Endothelial cell of umbilical vein (primary cell): ENCODE measurements around the gene USP43. TPM values are rescaled to one million over a fixed set of nuclear protein-coding genes. Genes with fewer than 3 reads are reported as not detected.

Experiments
- BruUV-seq: library from RNA; stranded (reverse); fragments of 400-500 nt; replicated peaks from 2 replicates; lab custom pipeline; 2021; lab: Mats Ljungman, UMichigan
- CTCF ChIA-PET: fragments of 300-600, 350-600 bp; sonication (Branson Sonifier 250); formaldehyde crosslinking; loops from one replicate; lab custom pipeline; 2021; ENCODE audit warnings: antibody characterized with exemption, inconsistent platforms; lab: Charles Lee
- POLR2A ChIA-PET: fragments of 300-600, 350-600 bp; sonication (Branson Sonifier 250); formaldehyde crosslinking; loops from one replicate; lab custom pipeline; 2021; ENCODE audit warnings: antibody characterized with exemption, inconsistent platforms; lab: Charles Lee
- DNase-seq: peaks from one replicate; pipeline ENCODE4 v3.0.0-alpha.2; 2011; ENCODE audit warnings: low read depth, low spot score
- FAIRE-seq: peaks from 2 replicates; lab custom pipeline; 2011; peaks lifted over from hg19 to GRCh38; lab: Jason Lieb, UNC
- H2AFZ ChIP-seq: 2 replicates; pipeline ENCODE4 v1.6.0; 2012; ENCODE audit warnings: low read depth, low read length, control low read depth, inconsistent platforms
- H3K27ac ChIP-seq: 2 replicates; pipeline ENCODE4 v1.5.1; 2011; ENCODE audit warnings: low read depth, mild to moderate bottlenecking, control low read depth, low read length, moderate library complexity; ENCODE audit not compliant: insufficient read depth
- H3K27me3 ChIP-seq, 2 experiments: 2 replicates each; pipeline versions ENCODE4 v1.6.0 to v1.6.1; 2011; ENCODE audit warnings: low read length in 2 of 2, mixed read lengths in 1 of 2; ENCODE audit not compliant: control insufficient read depth in 2 of 2, insufficient read depth in 2 of 2
- H3K36me3 ChIP-seq, 2 experiments: 2 replicates in 1 of 2; 3 replicates in 1 of 2; pipeline ENCODE4 v1.5.1; 2011; ENCODE audit warnings: low read length in 2 of 2, mild to moderate bottlenecking in 1 of 2, moderate library complexity in 1 of 2; ENCODE audit not compliant: control insufficient read depth in 2 of 2, insufficient read depth in 2 of 2; ENCODE audit errors: extremely low read depth in 1 of 2
- H3K4me1 ChIP-seq: 3 replicates; pipeline ENCODE4 v1.5.1; 2011; ENCODE audit warnings: mild to moderate bottlenecking, low read length; ENCODE audit not compliant: control insufficient read depth, insufficient read depth; ENCODE audit errors: extremely low read depth
- H3K4me2 ChIP-seq: 2 replicates; pipeline ENCODE4 v1.6.1; 2011; ENCODE audit warnings: low read length, control low read depth, mixed read lengths; ENCODE audit not compliant: insufficient read depth
- H3K4me3 ChIP-seq, 3 experiments: fragments of 200-600 bp in 1 of 3; sonication (generic), shearing (Covaris generic) in 1 of 3; replicated peaks in 1 of 3; 2 replicates each; pipeline ENCODE4 v1.5.1; 2011 to 2016; ENCODE audit warnings: control low read depth in 3 of 3, low read length in 3 of 3, mild to moderate bottlenecking in 2 of 3, inconsistent platforms in 1 of 3, low read depth in 1 of 3, moderate library complexity in 1 of 3; ENCODE audit not compliant: insufficient read depth in 1 of 3
- H3K79me2 ChIP-seq: 2 replicates; pipeline ENCODE4 v1.6.0; 2012; ENCODE audit warnings: low read length, inconsistent platforms; ENCODE audit not compliant: control insufficient read depth, insufficient read depth
- H3K9ac ChIP-seq: replicated peaks from 2 replicates; pipeline ENCODE3; 2011; ENCODE audit warnings: low read length, control low read depth; ENCODE audit not compliant: insufficient read depth; ENCODE audit errors: extremely low read depth
- H3K9me1 ChIP-seq: replicated peaks from 3 replicates; pipeline ENCODE4 v1.6.0; 2011; ENCODE audit warnings: mild to moderate bottlenecking, low read length; ENCODE audit not compliant: control insufficient read depth, insufficient read depth; ENCODE audit errors: extremely low read depth
- H3K9me3 ChIP-seq: replicated peaks from 2 replicates; pipeline ENCODE4 v1.5.1; 2012; ENCODE audit warnings: low read length, inconsistent platforms; ENCODE audit not compliant: control insufficient read depth, insufficient read depth
- H4K20me1 ChIP-seq: replicated peaks from 2 replicates; pipeline ENCODE3; 2011; ENCODE audit warnings: mild to moderate bottlenecking, low read length; ENCODE audit not compliant: control insufficient read depth, insufficient read depth; ENCODE audit errors: extremely low read depth
- EZH2 ChIP-seq: IDR thresholded peaks from 2 replicates; pipeline ENCODE4 v1.6.1; 2012; ENCODE audit warnings: borderline replicate concordance, low read depth, mild to moderate bottlenecking, moderate library complexity, low read length, inconsistent platforms; ENCODE audit not compliant: severe bottlenecking
- FOS ChIP-seq: IDR thresholded peaks from 2 replicates; pipeline ENCODE4 v1.6.1; 2011; ENCODE audit warnings: mild to moderate bottlenecking, low read length, moderate library complexity, borderline replicate concordance; ENCODE audit not compliant: insufficient read depth
- GATA2 ChIP-seq: IDR thresholded peaks from 2 replicates; pipeline ENCODE4 v1.7.0; 2011; ENCODE audit warnings: low read depth, mild to moderate bottlenecking, moderate library complexity, mixed read lengths, low read length; ENCODE audit not compliant: insufficient read length, insufficient read depth
- JUN ChIP-seq: IDR thresholded peaks from 2 replicates; pipeline ENCODE4 v1.6.1; 2011; ENCODE audit warnings: borderline replicate concordance, low read depth; ENCODE audit not compliant: insufficient read length, insufficient read depth
- MYC ChIP-seq: IDR thresholded peaks from one replicate; pipeline ENCODE4 v1.6.1; 2011; ENCODE audit warnings: mild to moderate bottlenecking, low read depth, low read length
- POLR2A ChIP-seq: IDR thresholded peaks from 2 replicates; pipeline ENCODE4 v1.6.1; 2012; ENCODE audit warnings: low read depth, mild to moderate bottlenecking, control low read depth, low read length
- POLR2AphosphoS5 ChIP-seq: IDR thresholded peaks from 2 replicates; pipeline ENCODE4 v1.6.1; 2012; ENCODE audit warnings: low read depth, mild to moderate bottlenecking, control low read depth, low read length, moderate library complexity; ENCODE audit not compliant: insufficient read depth
- dilution Hi-C: fragments of 300-500 bp; cut with MboI; formaldehyde crosslinking; loops from one replicate; pipeline ENCODE4 v1.15.0; 2019; ENCODE audit warnings: low sequenced_read_pairs; ENCODE audit not compliant: extremely low pct_ligation_motif_present
- intact Hi-C: fragments of 100-400 bp; cut with micrococcal nuclease; formaldehyde crosslinking; loops from one replicate; pipeline ENCODE4 v1.10.0; 2022
- polyA plus RNA-seq, 4 experiments: library from polyadenylated mRNA; depleted of rRNA in 3 of 4; stranded (reverse) in 3 of 4; unstranded in 1 of 4; fragments of >200 nt; gene quantifications; 2 replicates each; pipeline versions ENCODE4 v1.2.1 to v1.2.3, GENCODE V29; 2011 to 2012; ENCODE audit warnings: missing spikeins in 1 of 4
- total RNA-seq: library from RNA; stranded (reverse); gene quantifications from 2 replicates; pipeline ENCODE4 v1.2.3, GENCODE V29; 2021
- TF ChIP-seq, protein P1 (sequence below): IDR thresholded peaks from 2 replicates; pipeline ENCODE4 v1.6.1; 2011; ENCODE audit not compliant: insufficient read depth, insufficient read length
- TF ChIP-seq, protein P2 (sequence below), 2 donors: IDR thresholded peaks; 1 replicate in 1 of 2; 2 replicates in 1 of 2; pipeline ENCODE4 v1.5.1; 2011; ENCODE audit warnings: low read length in 2 of 2, mild to moderate bottlenecking in 2 of 2, moderate library complexity in 2 of 2, control low read depth in 1 of 2, inconsistent platforms in 1 of 2, low read depth in 1 of 2; ENCODE audit not compliant: insufficient read depth in 1 of 2; ENCODE audit errors: extremely low read depth in 1 of 2

USP43 gene
- total and polyA plus RNA-seq, 2 donors (not counting 3 experiments of a cell fraction or from before 2014, with no cell fraction given): 0.01 TPM; not detected in 1

DNA sequence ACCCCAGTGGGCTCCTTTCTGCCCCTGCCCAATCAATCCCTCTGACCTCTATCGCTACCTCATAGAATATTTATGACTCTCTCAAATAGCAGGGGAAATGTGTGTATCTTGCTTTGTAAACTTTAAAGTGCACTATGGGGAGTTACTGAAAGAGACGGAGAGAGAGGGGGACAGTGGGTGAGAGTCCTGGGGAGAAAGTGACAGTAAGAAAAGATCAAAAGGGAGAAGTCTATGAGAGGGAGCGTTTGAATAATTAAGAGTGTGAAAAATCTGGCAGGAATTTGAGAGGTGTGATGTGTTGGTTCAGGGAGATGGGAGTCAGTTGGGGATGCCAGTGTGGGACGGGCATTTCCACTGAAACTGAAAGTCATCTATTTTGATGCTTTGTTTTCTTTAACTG is 32.6 kb downstream of the USP43 start:
- Histone ChIP-seq H3K9ac (no peak overlapping the region), H4K20me1 (no peaks in the 10 kb centered on the region), H3K4me2 (no peak overlapping the region), H3K4me1 (no peaks in the 10 kb centered on the region), H3K79me2 (no peaks in the 10 kb centered on the region), H2AFZ (no peak overlapping the region), H3K36me3 (no peaks in the 10 kb centered on the region), H3K9me3 (no peaks in the 10 kb centered on the region), H3K9me1 (no peaks in the 10 kb centered on the region), H3K27ac (no peak overlapping the region), H3K27me3 (no peaks in the 10 kb centered on the region), H3K4me3 (no peak overlapping the region)
- dilution Hi-C loops (no loop called here), intact Hi-C loops (no loop called here)
- BruUV-seq: no TSS peak
- ChIA-PET POLR2A (no interaction called here), CTCF (no interaction called here)
- DNase-seq: no peak
- no peak for FAIRE-seq
- TF ChIP-seq FOS: no peak
- TF ChIP-seq, protein P1, sequence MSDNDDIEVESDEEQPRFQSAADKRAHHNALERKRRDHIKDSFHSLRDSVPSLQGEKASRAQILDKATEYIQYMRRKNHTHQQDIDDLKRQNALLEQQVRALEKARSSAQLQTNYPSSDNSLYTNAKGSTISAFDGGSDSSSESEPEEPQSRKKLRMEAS: no peak
- no peak for TF ChIP-seq GATA2

DNA sequence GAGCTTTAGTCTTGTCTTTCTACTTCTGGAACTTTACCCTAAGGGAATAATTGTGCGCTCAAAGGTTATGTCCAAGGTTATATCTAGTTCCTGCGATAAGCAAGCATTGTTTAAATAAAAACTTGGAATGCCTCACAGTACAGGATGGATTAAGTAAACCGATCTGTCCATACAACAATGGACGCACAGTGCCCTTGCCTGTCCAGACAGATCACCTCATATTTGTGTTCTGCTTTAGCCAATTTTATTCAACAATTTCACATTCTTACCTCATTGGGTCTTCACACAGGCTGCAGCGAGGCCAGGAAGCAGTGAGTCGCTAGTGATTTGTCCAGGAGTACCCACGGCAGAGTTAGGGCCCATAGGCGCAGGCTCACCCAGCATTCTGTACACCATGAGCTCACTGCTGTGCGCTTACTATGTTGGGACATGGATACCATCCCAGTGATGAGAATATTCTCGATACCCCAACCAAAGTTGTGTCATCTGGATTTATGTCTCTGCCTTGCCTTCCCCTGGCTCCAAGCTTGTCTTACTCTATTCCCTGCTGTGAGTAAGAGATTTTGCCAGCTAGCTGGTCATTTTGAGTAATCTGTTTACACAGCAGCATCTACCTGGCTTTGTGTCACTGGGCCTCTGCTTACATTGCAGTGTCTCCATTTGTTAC is 39.8 kb downstream of the USP43 start:
- BruUV-seq: no TSS peak
- Histone ChIP-seq H2AFZ (no peak overlapping the region), H3K36me3 (no peaks in the 10 kb centered on the region), H3K4me2 (no peak overlapping the region), H3K27ac (no peak overlapping the region), H4K20me1 (no peaks in the 10 kb centered on the region), H3K27me3 (no peaks in the 10 kb centered on the region), H3K79me2 (no peaks in the 10 kb centered on the region), H3K9me3 (peaks cover 2% of the 10 kb centered on the region), H3K9me1 (no peaks in the 10 kb centered on the region), H3K4me3 (no peak overlapping the region), H3K9ac (no peak overlapping the region), H3K4me1 (no peaks in the 10 kb centered on the region)
- TF ChIP-seq JUN (no peak), EZH2 (no peak), MYC (no peak), FOS (no peak), GATA2 (no peak), POLR2A (no peak), POLR2AphosphoS5 (no peak)
- TF ChIP-seq, protein P1: no peak
- TF ChIP-seq, protein P2, sequence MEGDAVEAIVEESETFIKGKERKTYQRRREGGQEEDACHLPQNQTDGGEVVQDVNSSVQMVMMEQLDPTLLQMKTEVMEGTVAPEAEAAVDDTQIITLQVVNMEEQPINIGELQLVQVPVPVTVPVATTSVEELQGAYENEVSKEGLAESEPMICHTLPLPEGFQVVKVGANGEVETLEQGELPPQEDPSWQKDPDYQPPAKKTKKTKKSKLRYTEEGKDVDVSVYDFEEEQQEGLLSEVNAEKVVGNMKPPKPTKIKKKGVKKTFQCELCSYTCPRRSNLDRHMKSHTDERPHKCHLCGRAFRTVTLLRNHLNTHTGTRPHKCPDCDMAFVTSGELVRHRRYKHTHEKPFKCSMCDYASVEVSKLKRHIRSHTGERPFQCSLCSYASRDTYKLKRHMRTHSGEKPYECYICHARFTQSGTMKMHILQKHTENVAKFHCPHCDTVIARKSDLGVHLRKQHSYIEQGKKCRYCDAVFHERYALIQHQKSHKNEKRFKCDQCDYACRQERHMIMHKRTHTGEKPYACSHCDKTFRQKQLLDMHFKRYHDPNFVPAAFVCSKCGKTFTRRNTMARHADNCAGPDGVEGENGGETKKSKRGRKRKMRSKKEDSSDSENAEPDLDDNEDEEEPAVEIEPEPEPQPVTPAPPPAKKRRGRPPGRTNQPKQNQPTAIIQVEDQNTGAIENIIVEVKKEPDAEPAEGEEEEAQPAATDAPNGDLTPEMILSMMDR (IDR thresholded peaks at IDR 0.05; ENCODE audit: extremely low read depth in 1 of 2, insufficient read depth in 1 of 2, low read depth in 1 of 2, low read length in 2 of 2): no peak
- DNase-seq (no peak), FAIRE-seq (no peak)
- dilution Hi-C loops: no loop called here
- intact Hi-C loops: no loop called here
- CTCF ChIA-PET: no interaction called here
- POLR2A ChIA-PET: no interaction called here
